A549 (cell line): ENCODE data around the gene ATP5PO.

Experiments used
- RFX5 ChIP-seq: fragments of 450-650 bp; IDR thresholded peaks from 2 replicates; pipeline ENCODE4 v1.7.1; 2014; ENCODE audit warnings: antibody characterized with exemption, mild to moderate bottlenecking, moderate library complexity
- TP53 ChIP-seq: fragments of 250-450 bp; sonication (Bioruptor Pico); IDR thresholded peaks from 2 replicates; pipeline ENCODE4 v1.5.0; 2021; ENCODE audit warnings: mild to moderate bottlenecking, moderate library complexity
- ZFP36 ChIP-seq: fragments of 450-650 bp; IDR thresholded peaks from 2 replicates; pipeline ENCODE4 v1.6.1; 2014; ENCODE audit warnings: borderline replicate concordance; ENCODE audit not compliant: partially characterized antibody
- TF ChIP-seq, protein P1 (sequence below): fragments of >200 bp; sonication (Bioruptor Twin); formaldehyde crosslinking; IDR thresholded peaks from 3 replicates; pipeline ENCODE4 v1.5.1; 2016
- TF ChIP-seq, protein P2 (sequence below): fragments of 450-650 bp; IDR thresholded peaks from 2 replicates; pipeline ENCODE4 v1.6.1; 2014; ENCODE audit warnings: antibody characterized with exemption

DNA sequence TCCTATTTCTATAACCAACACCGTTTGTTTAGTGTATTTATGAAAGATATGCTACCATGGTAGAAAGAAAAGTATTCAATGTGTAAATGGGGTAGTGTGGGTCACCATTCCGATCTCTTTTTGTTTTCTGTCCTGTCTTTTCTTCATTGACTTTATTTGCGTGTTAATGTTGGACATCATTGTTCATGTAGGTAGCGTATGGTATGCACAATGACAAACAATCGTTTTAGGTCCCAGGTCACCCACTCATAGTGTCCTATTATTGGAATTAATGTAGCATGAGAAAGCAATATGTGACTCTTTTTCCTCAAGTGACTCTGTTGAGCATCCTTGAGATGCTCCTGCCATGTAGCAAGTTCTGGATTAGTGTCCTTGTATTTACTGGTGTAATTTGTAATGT lies 25.4 kb downstream of the ATP5PO start:
- TF ChIP-seq, protein P1, sequence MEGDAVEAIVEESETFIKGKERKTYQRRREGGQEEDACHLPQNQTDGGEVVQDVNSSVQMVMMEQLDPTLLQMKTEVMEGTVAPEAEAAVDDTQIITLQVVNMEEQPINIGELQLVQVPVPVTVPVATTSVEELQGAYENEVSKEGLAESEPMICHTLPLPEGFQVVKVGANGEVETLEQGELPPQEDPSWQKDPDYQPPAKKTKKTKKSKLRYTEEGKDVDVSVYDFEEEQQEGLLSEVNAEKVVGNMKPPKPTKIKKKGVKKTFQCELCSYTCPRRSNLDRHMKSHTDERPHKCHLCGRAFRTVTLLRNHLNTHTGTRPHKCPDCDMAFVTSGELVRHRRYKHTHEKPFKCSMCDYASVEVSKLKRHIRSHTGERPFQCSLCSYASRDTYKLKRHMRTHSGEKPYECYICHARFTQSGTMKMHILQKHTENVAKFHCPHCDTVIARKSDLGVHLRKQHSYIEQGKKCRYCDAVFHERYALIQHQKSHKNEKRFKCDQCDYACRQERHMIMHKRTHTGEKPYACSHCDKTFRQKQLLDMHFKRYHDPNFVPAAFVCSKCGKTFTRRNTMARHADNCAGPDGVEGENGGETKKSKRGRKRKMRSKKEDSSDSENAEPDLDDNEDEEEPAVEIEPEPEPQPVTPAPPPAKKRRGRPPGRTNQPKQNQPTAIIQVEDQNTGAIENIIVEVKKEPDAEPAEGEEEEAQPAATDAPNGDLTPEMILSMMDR = no peak
- TF ChIP-seq ZFP36 = no peak
- TF ChIP-seq RFX5 = no peak
- TF ChIP-seq, protein P2, sequence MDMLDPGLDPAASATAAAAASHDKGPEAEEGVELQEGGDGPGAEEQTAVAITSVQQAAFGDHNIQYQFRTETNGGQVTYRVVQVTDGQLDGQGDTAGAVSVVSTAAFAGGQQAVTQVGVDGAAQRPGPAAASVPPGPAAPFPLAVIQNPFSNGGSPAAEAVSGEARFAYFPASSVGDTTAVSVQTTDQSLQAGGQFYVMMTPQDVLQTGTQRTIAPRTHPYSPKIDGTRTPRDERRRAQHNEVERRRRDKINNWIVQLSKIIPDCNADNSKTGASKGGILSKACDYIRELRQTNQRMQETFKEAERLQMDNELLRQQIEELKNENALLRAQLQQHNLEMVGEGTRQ = no peak
- TF ChIP-seq TP53 = no peak
